Measurements from ENCODE around the gene CTXND1. TPM values are rescaled to one million over a fixed set of nuclear protein-coding genes. Genes with fewer than 3 reads are reported as not detected.

Gene CTXND1
- total RNA-seq, 1 donor from 2014 or later: not detected

- no peak overlapping the region for H3K27ac Mint-ChIP-seq
- no peak overlapping the region for H3K4me3 Mint-ChIP-seq (ENCODE audit: low read depth)
- no peak for DNase-seq (ENCODE audit: low spot score)
- H3K4me1 Mint-ChIP-seq (ENCODE audit: low read depth): no peaks in the 10 kb centered on the region
- intact Hi-C loops (cut with micrococcal nuclease): no loop called here
- no peaks in the 10 kb centered on the region for H3K9me3 Mint-ChIP-seq
- H3K36me3 Mint-ChIP-seq (ENCODE audit: low read depth): peaks cover 45% of the 10 kb centered on the region
- no peaks in the 10 kb centered on the region for H3K27me3 Mint-ChIP-seq (ENCODE audit: low read depth)
These were observed 69.3 kb downstream of the CTXND1 start for GRCh38 chr15:80182611-80183261.

GRCh38 chr15:80180986-80181385 is 71.0 kb downstream of the CTXND1 start:
- intact Hi-C loops (cut with micrococcal nuclease): no loop called here
- H3K36me3 Mint-ChIP-seq (ENCODE audit: low read depth): peaks cover 44% of the 10 kb centered on the region
- no peaks in the 10 kb centered on the region for H3K4me1 Mint-ChIP-seq (ENCODE audit: low read depth)
- no peaks in the 10 kb centered on the region for H3K9me3 Mint-ChIP-seq
- no peak for DNase-seq (ENCODE audit: low spot score)
- no peaks in the 10 kb centered on the region for H3K27me3 Mint-ChIP-seq (ENCODE audit: low read depth)
- no peak overlapping the region for H3K27ac Mint-ChIP-seq
- no peak overlapping the region for H3K4me3 Mint-ChIP-seq (ENCODE audit: low read depth)

GRCh38 chr15:80180468-80180867 is 71.5 kb downstream of the CTXND1 start:
- Mint-ChIP-seq H3K27ac (no peak overlapping the region), H3K9me3 (no peaks in the 10 kb centered on the region), H3K4me3 (ENCODE audit: low read depth) (no peak overlapping the region), H3K27me3 (ENCODE audit: low read depth) (no peaks in the 10 kb centered on the region), H3K36me3 (ENCODE audit: low read depth) (peaks cover 47% of the 10 kb centered on the region), H3K4me1 (ENCODE audit: low read depth) (no peaks in the 10 kb centered on the region)
- intact Hi-C loops (cut with micrococcal nuclease): no loop called here
- no peak for DNase-seq (ENCODE audit: low spot score)

- DNase-seq (ENCODE audit: low spot score): no peak
- peaks cover 42% of the 10 kb centered on the region for H3K36me3 Mint-ChIP-seq (ENCODE audit: low read depth)
- no peak overlapping the region for H3K27ac Mint-ChIP-seq
- intact Hi-C loops (cut with micrococcal nuclease): no loop called here
- H3K27me3 Mint-ChIP-seq (ENCODE audit: low read depth): no peaks in the 10 kb centered on the region
- no peak overlapping the region for H3K4me3 Mint-ChIP-seq (ENCODE audit: low read depth)
- no peaks in the 10 kb centered on the region for H3K9me3 Mint-ChIP-seq
- no peaks in the 10 kb centered on the region for H3K4me1 Mint-ChIP-seq (ENCODE audit: low read depth)
These were observed 72.1 kb downstream of the CTXND1 start for GRCh38 chr15:80179935-80180334.

- no peaks in the 10 kb centered on the region for H3K4me1 Mint-ChIP-seq (ENCODE audit: low read depth)
- H3K4me3 Mint-ChIP-seq (ENCODE audit: low read depth): no peak overlapping the region
- intact Hi-C loops (cut with micrococcal nuclease): no loop called here
- no peak overlapping the region for H3K27ac Mint-ChIP-seq
- H3K9me3 Mint-ChIP-seq: no peaks in the 10 kb centered on the region
- H3K36me3 Mint-ChIP-seq (ENCODE audit: low read depth): peaks cover 43% of the 10 kb centered on the region
- DNase-seq (ENCODE audit: low spot score): no peak
- no peaks in the 10 kb centered on the region for H3K27me3 Mint-ChIP-seq (ENCODE audit: low read depth)
These were observed 72.8 kb downstream of the CTXND1 start for GRCh38 chr15:80179025-80179759.

- Mint-ChIP-seq H3K4me1 (ENCODE audit: low read depth) (no peaks in the 10 kb centered on the region), H3K36me3 (ENCODE audit: low read depth) (peaks cover 36% of the 10 kb centered on the region), H3K27me3 (ENCODE audit: low read depth) (no peaks in the 10 kb centered on the region), H3K9me3 (no peaks in the 10 kb centered on the region), H3K27ac (no peak overlapping the region), H3K4me3 (ENCODE audit: low read depth) (no peak overlapping the region)
- no peak for DNase-seq (ENCODE audit: low spot score)
- intact Hi-C loops (cut with micrococcal nuclease): no loop called here
These were observed 74.9 kb downstream of the CTXND1 start for GRCh38 chr15:80177156-80177555.

- Mint-ChIP-seq H3K36me3 (ENCODE audit: low read depth) (peaks cover 37% of the 10 kb centered on the region), H3K9me3 (no peaks in the 10 kb centered on the region), H3K4me1 (ENCODE audit: low read depth) (no peaks in the 10 kb centered on the region), H3K4me3 (ENCODE audit: low read depth) (no peak overlapping the region), H3K27me3 (ENCODE audit: low read depth) (no peaks in the 10 kb centered on the region), H3K27ac (no peak overlapping the region)
- intact Hi-C loops (cut with micrococcal nuclease): no loop called here
- no peak for DNase-seq (ENCODE audit: low spot score)
These were observed 75.6 kb downstream of the CTXND1 start for GRCh38 chr15:80176443-80176842.

GRCh38 chr15:80175436-80175835 is 76.6 kb downstream of the CTXND1 start:
- no peak for DNase-seq (ENCODE audit: low spot score)
- intact Hi-C loops (cut with micrococcal nuclease): no loop called here
- no peak overlapping the region for H3K4me3 Mint-ChIP-seq (ENCODE audit: low read depth)
- no peaks in the 10 kb centered on the region for H3K9me3 Mint-ChIP-seq
- H3K27ac Mint-ChIP-seq: no peak overlapping the region
- no peaks in the 10 kb centered on the region for H3K4me1 Mint-ChIP-seq (ENCODE audit: low read depth)
- H3K27me3 Mint-ChIP-seq (ENCODE audit: low read depth): no peaks in the 10 kb centered on the region
- H3K36me3 Mint-ChIP-seq (ENCODE audit: low read depth): peaks cover 39% of the 10 kb centered on the region

GRCh38 chr15:80174017-80174746 is 77.8 kb downstream of the CTXND1 start:
- Mint-ChIP-seq H3K27me3 (ENCODE audit: low read depth) (no peaks in the 10 kb centered on the region), H3K9me3 (no peaks in the 10 kb centered on the region), H3K4me3 (ENCODE audit: low read depth) (no peak overlapping the region), H3K4me1 (ENCODE audit: low read depth) (no peaks in the 10 kb centered on the region), H3K36me3 (ENCODE audit: low read depth) (peaks cover 42% of the 10 kb centered on the region), H3K27ac (no peak overlapping the region)
- intact Hi-C loops (cut with micrococcal nuclease): no loop called here
- no peak for DNase-seq (ENCODE audit: low spot score)

GRCh38 chr15:80173022-80173759 is 78.8 kb downstream of the CTXND1 start:
- Mint-ChIP-seq H3K9me3 (no peaks in the 10 kb centered on the region), H3K4me1 (ENCODE audit: low read depth) (no peaks in the 10 kb centered on the region), H3K4me3 (ENCODE audit: low read depth) (no peak overlapping the region), H3K27me3 (ENCODE audit: low read depth) (no peaks in the 10 kb centered on the region), H3K36me3 (ENCODE audit: low read depth) (peaks cover 46% of the 10 kb centered on the region), H3K27ac (no peak overlapping the region)
- intact Hi-C loops (cut with micrococcal nuclease): no loop called here
- peak; percentile 60 for DNase-seq (ENCODE audit: low spot score)

- Mint-ChIP-seq H3K27me3 (ENCODE audit: low read depth) (no peaks in the 10 kb centered on the region), H3K4me3 (ENCODE audit: low read depth) (no peak overlapping the region), H3K9me3 (no peaks in the 10 kb centered on the region), H3K27ac (no peak overlapping the region), H3K36me3 (ENCODE audit: low read depth) (peaks cover 48% of the 10 kb centered on the region), H3K4me1 (ENCODE audit: low read depth) (no peaks in the 10 kb centered on the region)
- intact Hi-C loops (cut with micrococcal nuclease): no loop called here
- DNase-seq (ENCODE audit: low spot score): no peak
These were observed 79.6 kb downstream of the CTXND1 start for GRCh38 chr15:80172401-80172800.

- H3K36me3 Mint-ChIP-seq (ENCODE audit: low read depth): peaks cover 42% of the 10 kb centered on the region
- no peaks in the 10 kb centered on the region for H3K27me3 Mint-ChIP-seq (ENCODE audit: low read depth)
- DNase-seq (ENCODE audit: low spot score): no peak
- no peak overlapping the region for H3K27ac Mint-ChIP-seq
- no peaks in the 10 kb centered on the region for H3K9me3 Mint-ChIP-seq
- H3K4me1 Mint-ChIP-seq (ENCODE audit: low read depth): no peaks in the 10 kb centered on the region
- no peak overlapping the region for H3K4me3 Mint-ChIP-seq (ENCODE audit: low read depth)
- intact Hi-C loops (cut with micrococcal nuclease): no loop called here
These were observed 80.2 kb downstream of the CTXND1 start for GRCh38 chr15:80171787-80172186.
